Myocyte (in vitro differentiated cells): ENCODE results near the gene CCNJL. TPM values are rescaled to one million over a fixed set of nuclear protein-coding genes. Genes with fewer than 3 reads are reported as not detected.

ENCODE experiments used
- DNase-seq: peaks from one replicate; pipeline ENCODE4 v3.0.0-alpha.2; 2012; ENCODE audit warnings: low read depth
- total RNA-seq: library from RNA; depleted of rRNA; stranded (reverse); fragments of >200 nt; gene quantifications from 2 replicates; pipeline ENCODE4 v1.2.3, GENCODE V29; 2014

CCNJL gene
- total RNA-seq, 1 donor from 2014 or later: 2.4 TPM

DNA sequence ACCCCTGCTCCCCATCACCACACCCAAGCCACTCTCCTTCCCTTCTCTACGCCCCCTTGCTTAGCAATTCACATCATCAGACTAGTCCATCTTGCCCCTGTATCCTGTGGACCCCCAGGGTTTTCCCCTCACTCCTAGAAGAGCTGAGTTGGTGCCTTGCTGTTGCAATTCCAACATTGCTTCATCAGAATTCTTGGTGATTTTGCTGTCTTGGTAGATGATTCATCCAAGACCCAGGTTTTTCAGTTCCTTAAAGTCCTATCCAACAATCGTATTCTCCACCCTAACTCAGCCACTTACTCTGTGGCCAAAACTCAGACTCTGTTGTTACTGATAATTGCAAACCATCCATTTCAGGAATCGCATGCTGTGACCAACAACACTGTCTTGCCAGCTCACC is 21.4 kb upstream of the CCNJL start:
- no peak for DNase-seq

DNA sequence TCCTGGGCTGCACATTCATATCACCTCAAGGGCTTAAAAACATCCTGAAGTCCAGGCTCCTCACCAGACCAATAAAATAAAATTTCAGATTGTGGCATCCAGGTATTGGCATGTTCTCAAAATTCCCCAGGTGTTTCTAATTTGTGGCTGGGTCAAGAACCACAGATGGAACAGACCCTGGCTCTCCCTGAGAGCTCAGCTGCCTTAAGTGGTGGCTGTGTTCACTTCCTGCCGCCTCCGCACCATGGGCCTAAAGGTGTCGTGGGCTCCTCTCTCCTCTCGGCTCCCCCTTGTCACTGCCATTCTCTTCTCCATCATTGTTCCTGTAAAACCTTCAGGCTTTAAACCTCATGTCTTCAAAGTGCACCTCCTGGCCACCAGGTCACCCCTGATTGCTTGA is 17.8 kb upstream of the CCNJL start:
- no peak for DNase-seq

DNA sequence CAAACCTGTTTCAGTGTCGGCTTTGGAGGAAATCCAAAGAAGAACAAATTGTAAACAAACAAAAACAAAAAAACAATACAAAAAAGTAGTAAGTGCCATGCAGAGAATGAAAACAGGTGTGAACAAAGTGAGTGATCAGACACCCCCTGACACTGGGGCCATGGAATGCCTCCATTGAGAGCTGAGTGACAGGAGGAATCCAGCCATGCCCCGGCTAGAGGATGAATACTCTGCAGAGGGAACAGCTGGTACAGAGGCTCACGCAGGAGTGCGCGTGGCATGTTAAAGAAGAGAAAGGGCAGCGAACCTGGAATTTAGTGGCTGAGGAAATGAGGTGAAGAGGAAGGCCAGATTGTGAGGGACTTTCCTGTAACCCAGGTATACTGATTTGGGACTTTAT is 15.5 kb upstream of the CCNJL start:
- no peak for DNase-seq

DNA sequence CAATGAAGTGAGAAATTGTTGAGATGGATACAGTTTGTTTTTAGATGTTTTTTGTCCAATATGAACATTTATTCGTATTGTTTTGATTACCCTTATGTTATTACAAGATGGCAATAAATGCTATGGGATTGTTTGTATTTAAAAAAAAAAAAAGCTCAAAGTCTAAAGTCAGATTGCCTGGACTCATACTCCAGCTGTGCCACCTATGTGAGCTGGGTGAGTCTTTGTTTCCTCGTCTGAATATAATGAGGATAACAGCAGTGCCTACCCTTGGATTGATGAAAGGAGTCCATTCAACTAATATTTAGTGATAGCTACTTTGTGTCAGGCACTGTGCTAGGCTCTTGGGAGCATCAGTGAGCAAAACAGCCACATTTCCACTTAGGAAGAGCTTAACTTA is 14.6 kb upstream of the CCNJL start:
- no peak for DNase-seq

DNA sequence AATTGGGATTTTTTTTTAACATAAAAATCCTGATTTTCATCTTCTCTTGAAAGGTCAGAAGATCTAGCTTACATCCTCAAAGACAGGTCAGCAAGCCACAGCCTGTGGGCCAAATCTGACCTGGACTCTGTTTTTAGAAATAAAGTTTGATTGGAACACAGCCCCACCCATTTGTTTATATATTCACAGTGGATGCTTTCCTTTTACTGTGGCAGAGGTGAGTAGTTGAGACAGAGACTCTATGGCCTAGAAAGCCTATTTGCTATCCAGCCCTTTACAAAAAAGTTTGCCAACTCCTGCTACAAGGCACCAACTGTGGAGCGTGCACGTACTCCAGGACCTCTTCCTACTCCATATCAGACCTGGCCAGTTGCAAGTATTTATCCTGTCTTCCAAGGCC is 13.4 kb upstream of the CCNJL start:
- DNase-seq: no peak

DNA sequence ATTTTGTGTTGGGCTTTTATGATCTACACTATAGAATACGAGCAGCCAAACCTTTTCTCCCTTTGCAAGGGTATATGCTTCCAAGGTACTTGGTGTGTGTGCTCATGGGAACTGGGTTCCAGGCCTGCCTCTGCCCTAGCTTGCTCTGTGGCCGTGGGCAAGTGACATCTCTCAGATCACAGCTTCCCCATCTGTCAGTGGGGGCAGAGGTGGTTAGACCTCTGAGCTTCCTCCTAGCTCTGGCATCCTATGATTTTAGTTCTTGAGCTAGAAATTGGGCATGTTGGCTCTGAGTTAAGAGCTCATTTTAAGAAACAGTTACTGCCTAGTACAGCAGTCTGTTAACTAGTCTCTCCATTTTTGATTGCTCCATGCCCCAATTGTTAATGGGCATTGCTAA is 12.5 kb upstream of the CCNJL start:
- DNase-seq: no peak

DNA sequence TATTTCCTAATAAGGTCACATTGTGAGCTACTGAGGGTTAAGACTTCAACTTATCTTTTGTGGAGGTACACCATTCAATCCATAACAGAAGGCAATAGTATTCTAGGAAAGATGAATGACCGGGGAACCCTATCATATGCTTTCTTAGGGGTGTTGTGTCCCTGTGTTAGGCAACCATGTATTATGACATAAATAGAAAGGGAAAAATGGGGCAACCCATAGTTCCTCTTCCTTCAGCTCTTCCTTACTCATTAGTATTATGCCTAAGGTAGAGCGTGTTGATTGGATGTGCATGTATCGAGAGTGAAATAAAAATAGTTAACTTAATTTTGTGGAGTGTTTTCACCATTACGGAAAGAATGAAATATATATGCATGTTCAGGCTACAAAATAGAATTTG is 6.0 kb upstream of the CCNJL start:
- no peak for DNase-seq

DNA sequence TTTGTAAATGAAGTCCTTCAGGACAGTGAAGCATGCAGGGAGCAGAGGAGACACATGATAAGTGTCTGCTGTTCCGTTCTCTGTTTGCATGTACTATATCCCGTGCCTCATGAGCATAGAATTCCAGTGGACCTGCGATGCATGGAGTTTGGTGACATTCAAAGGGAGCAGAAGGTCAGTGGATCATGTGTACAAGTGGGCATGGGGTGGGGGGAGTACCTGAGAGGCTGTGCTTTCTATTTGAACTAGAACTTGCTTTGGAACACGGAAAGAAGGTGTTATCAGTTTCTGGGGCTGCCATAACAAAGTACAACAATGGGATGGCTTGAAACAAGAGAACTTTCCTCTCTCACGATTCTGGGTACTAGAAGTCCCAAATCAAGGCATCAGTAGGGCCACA is 5.1 kb upstream of the CCNJL start:
- DNase-seq: no peak

DNA sequence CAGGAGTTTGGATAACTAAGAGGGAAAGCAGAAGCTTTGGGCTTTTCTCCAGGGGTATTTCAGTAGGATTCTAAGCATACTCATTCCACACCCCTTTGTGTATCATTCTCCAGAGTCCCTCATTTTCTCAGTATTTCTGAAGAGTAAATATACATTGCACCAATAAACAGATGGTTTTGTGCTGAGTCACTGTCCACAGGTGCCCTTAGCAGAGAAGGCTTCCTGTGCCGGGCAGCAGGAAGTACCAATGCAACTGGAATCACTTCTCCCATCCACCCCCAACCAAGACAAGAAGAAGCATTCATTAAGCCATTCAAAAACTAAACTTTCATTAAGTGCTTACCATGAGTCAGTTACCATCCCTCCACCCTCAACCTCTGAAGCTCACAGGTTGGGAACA is 3.6 kb upstream of the CCNJL start:
- no peak for DNase-seq

DNA sequence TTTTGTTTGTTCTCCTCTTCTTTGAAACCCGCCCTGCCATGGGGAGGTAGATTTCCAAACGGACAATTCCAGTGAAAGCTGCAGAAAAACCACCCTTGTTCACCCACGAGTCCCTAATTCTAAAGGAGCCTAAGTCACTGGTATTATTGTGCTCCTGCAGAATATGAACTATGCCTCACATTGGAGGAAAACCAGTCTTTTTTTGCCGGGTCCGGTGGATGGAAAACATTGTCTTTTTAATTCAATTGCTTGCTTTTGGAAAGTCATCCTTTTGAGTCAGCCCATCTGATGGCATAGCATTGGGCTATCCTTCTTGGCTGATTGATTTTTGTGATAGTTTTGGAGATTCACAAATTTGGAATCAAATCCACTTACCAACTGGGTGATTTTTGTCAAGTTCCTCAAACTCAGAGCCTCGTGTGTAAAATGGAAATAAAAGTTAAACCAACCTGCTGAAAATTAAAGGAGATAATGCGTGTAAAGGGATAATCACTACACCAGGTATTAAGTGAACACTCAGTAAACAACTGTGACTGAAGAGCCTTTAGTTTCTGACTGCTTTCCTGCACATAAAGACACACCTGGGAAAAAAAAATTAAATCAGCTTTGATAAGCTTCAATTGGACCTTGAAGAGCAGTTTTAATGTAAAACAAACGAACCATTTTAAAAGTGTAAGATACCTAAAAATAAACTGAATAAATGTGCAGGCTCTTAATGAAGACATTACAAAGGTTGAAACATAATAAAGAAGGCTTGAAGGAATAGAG is 780 bp upstream of the CCNJL start:
- no peak for DNase-seq

DNA sequence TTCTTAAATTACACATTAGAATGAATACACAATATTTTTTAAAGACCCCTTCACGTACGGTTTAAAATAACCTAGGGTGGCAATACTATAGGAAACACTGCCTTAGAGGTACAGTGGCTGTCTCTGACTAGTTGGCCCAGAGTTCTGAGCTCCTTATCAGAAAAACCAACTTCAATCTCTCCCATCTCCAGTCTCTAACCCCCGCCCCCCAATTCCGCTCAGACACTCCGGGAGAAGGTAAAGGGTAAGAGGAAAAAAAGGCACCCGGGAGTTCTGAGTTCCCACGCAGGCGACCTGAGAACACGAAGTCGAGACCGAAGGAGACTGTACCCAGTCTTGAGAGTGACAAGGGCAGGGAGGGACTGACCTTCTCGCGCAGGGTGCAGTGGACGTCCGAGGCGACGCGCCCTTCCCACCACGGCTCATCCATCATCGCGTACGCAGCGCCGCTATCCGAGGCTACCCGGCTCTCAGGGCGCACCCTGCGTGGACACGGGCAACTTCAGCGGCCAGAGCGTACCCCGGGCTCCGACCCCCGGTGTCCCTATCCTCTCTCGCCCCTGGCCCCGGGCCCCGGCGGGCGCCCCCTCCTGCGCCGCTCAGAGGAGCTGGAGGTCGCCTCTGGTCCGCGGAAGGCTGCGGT is 752 bp downstream of the CCNJL start:
- peak; percentile 41 for DNase-seq

DNA sequence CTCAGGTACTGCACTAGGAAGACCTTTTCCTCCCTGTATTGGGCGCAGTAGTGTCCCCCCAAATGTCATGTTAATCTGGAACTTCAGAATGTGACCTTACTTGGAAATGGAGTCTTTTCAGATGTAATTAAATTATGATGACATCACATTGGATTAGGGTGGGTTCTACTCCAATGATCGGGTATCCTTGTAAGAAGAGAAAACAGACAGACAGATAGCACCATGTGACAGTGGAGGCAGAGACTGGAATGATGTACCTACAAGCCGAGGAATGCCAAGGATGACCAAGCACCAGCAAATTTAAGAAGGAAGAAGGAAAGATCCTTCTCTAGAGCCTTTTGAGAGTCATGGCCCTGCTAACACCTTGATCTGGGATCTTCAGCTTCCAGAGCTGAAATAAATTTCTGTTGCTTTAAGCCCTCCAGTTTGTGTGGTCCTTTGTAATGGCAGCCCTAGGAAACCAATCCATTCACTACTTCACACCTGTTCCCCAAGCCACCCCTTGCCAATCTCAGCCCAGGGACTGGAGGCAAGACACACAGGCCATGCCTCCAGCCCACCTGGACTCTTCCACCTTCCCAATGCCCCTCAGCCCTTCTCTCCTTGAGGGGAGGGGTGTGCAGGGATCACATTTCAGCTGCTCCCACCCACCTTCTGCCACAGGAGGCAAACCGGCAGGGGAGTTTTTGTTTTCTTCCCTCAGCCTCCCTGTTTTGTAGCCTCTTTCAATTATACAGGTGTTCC is 1.6 kb downstream of the CCNJL start:
- no peak for DNase-seq

DNA sequence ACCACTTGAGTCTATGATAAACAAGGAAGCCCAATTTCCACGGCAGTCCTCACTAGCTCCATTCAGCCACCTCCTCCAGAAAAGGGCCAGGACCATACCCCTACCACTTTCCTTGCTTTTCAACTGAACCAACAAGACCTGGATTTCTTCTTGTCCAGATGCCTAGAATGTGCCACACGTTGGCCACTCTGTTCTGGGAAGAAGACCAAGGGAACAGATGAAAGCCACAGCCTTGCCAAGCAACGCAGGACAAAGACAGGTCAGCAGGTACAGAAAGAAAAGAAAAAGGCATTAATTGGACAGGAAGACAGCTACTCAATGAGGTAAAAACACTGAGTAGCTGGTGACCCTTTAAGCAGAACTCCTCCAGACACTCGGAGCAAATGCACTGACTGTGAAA is 2.2 kb downstream of the CCNJL start:
- no peak for DNase-seq

DNA sequence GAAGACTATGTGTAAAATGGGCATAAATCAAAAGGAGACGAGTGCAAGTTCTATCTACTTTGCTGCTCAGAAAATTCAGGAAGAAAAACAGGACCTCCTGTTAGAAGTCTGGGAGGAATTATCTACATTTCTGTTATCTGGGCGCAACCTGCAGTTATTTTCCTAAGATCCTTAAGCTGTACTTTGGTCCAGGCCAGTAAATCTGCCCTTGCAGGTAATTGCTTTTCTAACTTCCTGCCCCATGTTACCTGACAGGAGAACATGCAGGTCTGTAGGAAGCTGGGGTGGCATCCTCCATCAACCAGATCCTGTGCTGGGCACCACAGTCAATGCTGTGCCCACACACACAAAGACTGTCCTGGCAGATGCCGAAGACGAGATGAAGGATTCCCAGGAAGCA is 5.7 kb downstream of the CCNJL start:
- no peak for DNase-seq

DNA sequence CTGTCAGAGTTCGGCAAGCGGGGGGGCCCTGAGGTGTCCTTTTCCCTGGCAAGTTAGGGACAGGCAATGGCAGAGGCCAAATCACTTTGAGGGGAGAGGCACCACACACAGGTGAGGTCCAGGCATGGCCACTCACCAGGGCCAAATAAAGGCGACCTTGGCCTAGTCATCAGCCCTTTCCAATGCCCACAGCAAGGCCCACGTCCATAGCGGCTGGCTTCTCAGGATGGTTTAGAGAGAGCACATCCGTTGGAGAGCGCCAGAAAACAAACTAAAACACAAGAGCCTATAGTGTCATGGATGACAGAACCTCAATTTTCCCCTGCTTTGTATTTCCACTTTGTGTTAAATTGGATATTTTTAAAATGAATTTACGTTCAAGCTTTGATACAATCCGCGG is 7.0 kb downstream of the CCNJL start:
- no peak for DNase-seq

DNA sequence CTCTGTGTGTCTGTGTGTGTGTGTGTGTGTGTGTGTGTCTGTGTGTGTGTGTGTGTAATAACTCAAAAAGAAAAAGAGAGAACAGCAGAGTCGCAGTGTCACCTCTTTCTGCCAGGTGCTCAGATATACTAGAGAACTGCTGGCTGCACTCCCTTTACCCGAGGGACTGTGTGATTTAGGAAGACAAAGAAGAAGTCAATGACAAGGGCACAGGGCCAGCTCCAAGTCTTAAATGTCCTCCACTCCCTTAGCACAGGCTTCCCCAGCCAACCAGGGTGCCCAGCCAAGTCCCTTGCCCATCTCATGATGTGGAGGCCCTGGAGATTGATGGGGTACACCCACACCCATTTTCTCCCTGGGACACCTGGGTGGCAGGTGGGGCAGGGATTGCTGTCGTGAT is 8.7 kb downstream of the CCNJL start:
- DNase-seq: no peak

DNA sequence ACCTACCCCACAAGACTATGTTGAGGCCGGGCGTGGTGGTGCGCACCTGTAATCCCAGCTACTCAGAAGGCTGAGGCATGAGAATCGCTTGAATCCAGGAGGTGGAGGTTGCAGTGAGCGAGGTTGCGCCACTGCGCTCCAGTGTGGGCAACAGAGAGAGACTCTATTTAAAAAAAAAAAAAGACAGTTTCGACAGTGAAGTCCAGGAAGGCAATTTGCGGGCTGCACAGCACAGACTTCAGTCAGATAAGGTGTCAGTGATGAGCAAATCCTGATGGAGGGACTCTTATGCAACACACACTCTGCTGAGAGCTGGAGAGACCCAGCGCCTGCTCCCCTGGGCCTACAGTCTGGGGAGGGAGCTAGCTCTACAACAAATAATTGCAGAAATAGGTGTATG is 14.2 kb downstream of the CCNJL start:
- DNase-seq: no peak

DNA sequence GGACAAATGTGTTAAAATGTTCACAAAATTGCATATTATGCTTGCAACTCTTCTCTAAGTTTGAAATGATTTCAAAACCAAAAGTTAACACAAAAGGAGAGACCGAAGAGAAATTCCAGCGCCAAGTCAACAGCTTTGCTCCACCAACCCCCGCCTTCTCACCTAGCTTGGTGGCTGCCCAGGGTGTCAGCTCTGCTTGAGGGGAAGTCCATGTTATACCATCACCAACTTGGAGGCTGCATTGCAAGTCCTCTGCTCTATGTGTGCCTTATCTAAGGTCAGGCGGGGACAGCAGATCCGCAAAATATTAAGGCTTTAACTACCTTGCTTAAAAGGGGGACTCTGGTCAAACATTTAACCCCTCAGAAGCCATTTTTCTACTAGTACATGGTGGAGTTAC is 14.6 kb downstream of the CCNJL start:
- DNase-seq: no peak

DNA sequence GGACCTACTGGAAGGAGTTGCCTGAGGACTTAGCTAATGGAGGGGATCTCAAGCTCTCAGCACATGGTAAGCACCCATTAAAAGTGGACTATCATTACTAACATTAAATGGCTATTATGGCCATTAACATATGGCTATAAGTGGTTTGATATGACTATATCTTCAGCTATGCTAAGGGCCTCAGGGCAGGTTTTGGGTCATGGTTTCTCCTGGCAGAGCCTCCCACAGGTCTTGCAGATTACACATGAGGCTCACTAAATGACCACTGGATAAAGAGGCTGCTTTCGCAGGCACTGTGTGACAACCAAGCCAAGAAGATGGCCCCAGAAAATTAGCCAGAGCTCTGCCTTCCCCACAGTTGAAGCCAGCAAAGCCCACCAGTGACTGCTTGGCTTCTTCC is 15.4 kb downstream of the CCNJL start:
- no peak for DNase-seq

DNA sequence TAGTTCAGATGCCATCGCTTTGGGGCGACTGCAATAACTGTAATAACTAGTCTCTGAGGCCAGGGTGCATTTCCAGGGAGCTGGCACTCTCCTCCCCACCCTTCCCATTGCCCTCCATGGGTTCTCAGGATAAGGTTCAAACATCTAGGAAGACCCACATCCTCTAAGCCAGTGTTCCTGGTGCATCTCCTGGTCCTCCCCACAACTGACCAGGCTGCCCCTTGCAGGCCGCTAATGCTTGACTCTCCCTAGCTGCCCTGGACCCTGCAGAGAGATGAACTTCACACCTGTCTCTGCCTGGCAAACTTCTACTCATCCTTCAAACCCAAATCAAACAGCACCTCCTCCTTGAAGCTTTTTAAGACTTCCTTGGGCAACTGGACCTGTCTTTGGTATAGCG is 15.9 kb downstream of the CCNJL start:
- no peak for DNase-seq

DNA sequence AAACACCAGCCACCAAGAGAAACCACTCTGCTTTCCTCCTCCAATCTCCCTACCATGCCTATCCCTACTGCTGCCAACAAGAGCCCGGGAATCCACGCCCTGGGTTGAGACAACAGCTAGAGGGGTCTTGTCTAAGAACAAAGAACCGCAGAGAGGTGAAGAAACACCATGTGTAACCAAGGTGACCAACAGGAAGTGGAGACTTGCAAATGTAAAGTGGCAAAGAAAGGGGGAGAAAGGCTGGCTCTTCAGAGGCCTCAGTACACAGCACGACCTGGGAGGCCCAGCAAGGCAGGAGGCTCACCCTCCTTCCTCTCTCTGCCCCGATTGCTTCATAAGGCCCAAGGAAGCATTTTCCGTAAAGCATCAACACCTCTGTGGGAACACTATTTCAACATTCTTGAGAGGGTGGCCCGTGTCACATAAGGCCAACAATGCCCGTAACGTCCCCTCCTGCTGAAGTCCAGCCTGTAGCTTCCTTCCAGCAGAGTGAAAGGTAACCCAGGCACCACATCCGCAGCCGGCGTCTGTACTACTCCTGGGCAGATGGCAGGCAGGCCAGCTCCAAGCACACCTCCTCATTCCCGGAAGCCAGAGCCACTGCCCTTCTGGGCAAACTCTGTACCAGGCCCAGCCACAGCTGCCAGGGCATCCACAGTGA is 18.3 kb downstream of the CCNJL start:
- no peak for DNase-seq

DNA sequence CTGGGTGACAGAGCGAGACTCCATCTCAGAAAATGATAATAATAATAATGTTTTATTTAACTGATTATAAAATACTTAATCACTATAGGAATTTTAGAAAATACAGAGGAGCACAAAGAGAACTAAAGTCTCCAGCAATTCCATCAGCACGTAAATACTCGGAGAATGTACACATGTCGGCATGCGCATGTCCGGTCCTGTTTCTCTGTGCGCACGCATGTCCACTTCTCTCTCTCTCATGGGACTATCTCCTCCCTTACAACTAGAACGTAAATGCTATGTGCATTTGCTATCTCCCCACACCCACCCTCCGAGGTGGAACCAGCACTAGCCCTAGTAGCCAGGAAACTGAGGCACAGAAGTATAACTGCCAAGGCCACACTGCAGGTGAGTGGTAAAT is 19.0 kb downstream of the CCNJL start:
- DNase-seq: no peak
